GM13977 (cell line): ENCODE measurements around the gene RIN2.
A peak's percentile ranks its signal among the peaks of the same experiment; 100 is the strongest.

Experiments
- DNase-seq: peaks from one replicate; pipeline ENCODE4 v3.0.0; 2012; ENCODE audit warnings: low spot score
- CTCF ChIP-seq: IDR thresholded peaks from 2 replicates; pipeline ENCODE4 v1.5.1; 2012; ENCODE audit warnings: mild to moderate bottlenecking, control low read depth; ENCODE audit not compliant: insufficient read depth; ENCODE audit errors: extremely low read depth, missing control alignments
- in situ Hi-C: fragments of 300-500 bp; cut with MboI; formaldehyde crosslinking; loops from one replicate; pipeline ENCODE4 v1.12.0; 2022; ENCODE audit warnings: low sequenced_read_pairs, low pct_unique_long_range_greater_than_20kb, mixed read lengths, inconsistent platforms; ENCODE audit not compliant: unreplicated experiment

The RIN2 gene

GRCh38 chr20:19734811-19735210 lies 23.2 kb upstream of the RIN2 start:
- no peak for DNase-seq
- no peak for TF ChIP-seq CTCF
- in situ Hi-C loops = no loop called here

- in situ Hi-C loops = no loop called here
- no peak for DNase-seq
- TF ChIP-seq CTCF = no peak
Measured at GRCh38 chr20:19735446-19735845, 22.6 kb upstream of the RIN2 start.

GRCh38 chr20:19737025-19737424 lies 21.0 kb upstream of the RIN2 start:
- TF ChIP-seq CTCF = no peak
- DNase-seq = peak; percentile 31
- in situ Hi-C loops = no loop called here

- TF ChIP-seq CTCF = no peak
Measured at GRCh38 chr20:19738951-19739350, 19.1 kb upstream of the RIN2 start.

GRCh38 chr20:19739351-19739750 lies 18.7 kb upstream of the RIN2 start:
- in situ Hi-C loops = no loop called here
- DNase-seq = no peak
- TF ChIP-seq CTCF = no peak

More at GRCh38 chr20:19738951-19739350, 19.1 kb upstream of the RIN2 start:
- no peak for DNase-seq
- in situ Hi-C loops = no loop called here

- in situ Hi-C loops = no loop called here
- no peak for TF ChIP-seq CTCF
- no peak for DNase-seq
Measured at GRCh38 chr20:19740512-19740911, 17.5 kb upstream of the RIN2 start.

GRCh38 chr20:19741924-19742323 lies 16.1 kb upstream of the RIN2 start:
- no peak for TF ChIP-seq CTCF
- in situ Hi-C loops = no loop called here
- no peak for DNase-seq
